AG10803 (cell line): Measurements from ENCODE around the gene RAET1G.
"Not testable (repeated sequence)": the region's sequence is repeated elsewhere in the genome, so short reads cannot be mapped to it uniquely, and the experiment has no call there.

Source experiments
- DNase-seq: peaks from one replicate; pipeline ENCODE4 v3.0.0; 2010; ENCODE audit warnings: low read depth
- H3K4me3 ChIP-seq: 2 replicates; pipeline ENCODE4 v1.5.1; 2011; ENCODE audit warnings: mild to moderate bottlenecking, low read length, control low read depth
- TF ChIP-seq, protein P1 (sequence below): conservative IDR thresholded peaks from 2 replicates; pipeline ENCODE4 v1.5.1; 2011; ENCODE audit warnings: mild to moderate bottlenecking, low read length, control low read depth, inconsistent platforms

The RAET1G gene

DNA sequence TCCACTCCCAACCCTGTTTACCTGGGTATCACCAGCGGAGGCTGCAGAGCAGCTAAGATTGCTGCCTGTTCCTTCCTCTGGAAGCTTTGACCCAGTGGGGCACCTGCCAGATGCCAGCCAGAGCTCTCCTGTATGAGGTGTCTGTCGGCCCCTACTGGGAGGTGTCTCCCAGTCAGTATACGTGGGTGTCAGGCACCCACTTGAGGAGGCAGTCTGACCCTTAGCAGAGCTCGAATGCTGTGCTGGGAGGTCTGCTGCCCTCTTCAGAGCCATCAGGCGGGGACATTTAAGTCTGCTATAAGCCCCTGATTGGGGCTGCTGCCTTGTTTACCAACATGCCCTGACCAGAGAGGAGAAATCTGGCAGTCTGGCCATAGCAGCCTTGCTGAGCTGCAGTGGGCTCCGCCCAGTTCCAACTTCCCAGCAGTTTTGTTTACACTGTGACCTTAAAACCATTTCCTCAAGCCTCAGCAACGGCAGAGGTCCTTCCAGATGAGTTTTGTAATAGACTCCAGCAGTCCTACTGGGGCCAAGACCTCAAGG, 27.8 kb downstream of the RAET1G start:
- no peak overlapping the region for H3K4me3 ChIP-seq
- DNase-seq = peak; percentile 92
- TF ChIP-seq, protein P1, sequence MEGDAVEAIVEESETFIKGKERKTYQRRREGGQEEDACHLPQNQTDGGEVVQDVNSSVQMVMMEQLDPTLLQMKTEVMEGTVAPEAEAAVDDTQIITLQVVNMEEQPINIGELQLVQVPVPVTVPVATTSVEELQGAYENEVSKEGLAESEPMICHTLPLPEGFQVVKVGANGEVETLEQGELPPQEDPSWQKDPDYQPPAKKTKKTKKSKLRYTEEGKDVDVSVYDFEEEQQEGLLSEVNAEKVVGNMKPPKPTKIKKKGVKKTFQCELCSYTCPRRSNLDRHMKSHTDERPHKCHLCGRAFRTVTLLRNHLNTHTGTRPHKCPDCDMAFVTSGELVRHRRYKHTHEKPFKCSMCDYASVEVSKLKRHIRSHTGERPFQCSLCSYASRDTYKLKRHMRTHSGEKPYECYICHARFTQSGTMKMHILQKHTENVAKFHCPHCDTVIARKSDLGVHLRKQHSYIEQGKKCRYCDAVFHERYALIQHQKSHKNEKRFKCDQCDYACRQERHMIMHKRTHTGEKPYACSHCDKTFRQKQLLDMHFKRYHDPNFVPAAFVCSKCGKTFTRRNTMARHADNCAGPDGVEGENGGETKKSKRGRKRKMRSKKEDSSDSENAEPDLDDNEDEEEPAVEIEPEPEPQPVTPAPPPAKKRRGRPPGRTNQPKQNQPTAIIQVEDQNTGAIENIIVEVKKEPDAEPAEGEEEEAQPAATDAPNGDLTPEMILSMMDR = no peak

DNA sequence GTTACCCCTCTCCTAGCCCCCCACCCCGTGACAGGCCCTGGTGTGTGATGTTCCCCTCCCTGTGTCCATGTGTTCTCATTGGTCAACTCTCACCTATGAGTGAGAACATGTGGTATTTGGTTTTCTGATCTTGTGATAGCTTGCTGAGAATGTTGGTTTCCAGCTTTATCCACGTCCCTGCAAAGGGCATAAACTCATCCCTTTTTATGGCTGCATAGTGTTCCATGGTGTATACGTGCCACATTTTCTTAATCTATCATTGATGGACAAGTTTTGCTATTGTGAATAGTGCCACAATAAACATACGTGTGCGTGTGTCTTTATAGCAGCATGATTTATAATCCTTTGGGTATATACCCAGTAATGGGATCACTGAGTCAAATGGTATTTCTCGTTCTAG, 31.1 kb downstream of the RAET1G start:
- not testable (repeated sequence) for DNase-seq, H3K4me3 ChIP-seq

DNA sequence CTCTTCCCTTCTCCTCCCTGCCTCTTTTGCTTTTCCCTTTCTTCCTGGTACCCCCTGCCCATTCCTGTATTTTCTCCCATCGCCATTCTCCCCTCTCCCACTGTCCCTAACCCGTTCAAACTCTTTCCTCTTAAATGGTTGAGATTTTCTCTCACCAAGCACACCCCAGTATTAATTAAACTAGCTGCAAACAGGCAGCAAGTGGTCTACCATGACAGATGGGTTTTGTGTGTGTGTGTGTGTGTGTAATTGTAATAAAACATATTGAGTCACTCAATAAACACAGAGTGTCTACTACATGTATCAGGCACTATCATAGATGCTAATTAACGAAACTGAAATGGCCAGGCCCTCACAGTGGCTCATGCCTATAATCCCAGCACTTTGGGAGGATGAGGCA, 31.7 kb downstream of the RAET1G start:
- no peak for DNase-seq
- no peak overlapping the region for H3K4me3 ChIP-seq
- TF ChIP-seq, protein P1 = no peak

DNA sequence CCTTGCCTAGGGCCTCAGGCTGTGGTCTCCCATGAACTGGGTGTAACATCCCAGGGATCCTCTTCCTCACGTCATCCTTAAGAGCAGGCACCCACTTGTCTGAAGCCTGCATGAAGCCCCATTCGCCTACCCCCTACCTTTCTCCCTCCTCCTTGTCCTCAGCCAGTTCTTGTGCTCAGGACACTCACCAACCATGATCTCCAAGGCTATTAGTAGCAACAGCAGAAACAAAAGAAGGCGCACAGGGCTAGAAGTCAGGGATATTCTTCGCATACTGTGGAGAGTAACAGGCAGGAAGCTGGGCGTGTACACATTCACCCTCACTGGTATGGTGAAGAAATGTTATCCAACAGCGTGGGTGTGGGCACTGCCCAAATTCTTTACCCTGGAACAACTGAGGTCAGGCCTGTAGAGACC, 32.3 kb downstream of the RAET1G start:
- peak; percentile 39 for DNase-seq
- no peak overlapping the region for H3K4me3 ChIP-seq
- TF ChIP-seq, protein P1 = no peak

DNA sequence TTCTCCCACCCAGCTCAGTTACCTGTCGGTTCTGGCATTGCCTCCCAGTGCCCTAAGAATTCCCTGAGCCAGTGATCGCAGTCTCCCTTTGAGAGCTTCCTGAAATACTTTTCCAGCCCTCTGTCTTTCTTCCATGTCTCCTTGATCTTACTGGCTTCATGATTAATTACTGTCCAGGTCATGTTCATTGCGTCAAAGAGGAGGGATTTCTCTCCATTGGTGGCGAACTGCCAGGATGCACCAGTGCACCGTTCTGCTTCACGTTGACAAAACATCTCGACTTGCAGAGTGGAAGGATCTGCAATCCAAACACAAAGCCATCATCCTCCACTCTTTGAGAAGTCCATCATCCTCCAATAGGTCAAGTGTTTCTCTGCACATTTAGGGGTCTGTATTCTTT, 33.6 kb downstream of the RAET1G start:
- no peak overlapping the region for H3K4me3 ChIP-seq
- DNase-seq = no peak
- TF ChIP-seq, protein P1 = no peak

DNA sequence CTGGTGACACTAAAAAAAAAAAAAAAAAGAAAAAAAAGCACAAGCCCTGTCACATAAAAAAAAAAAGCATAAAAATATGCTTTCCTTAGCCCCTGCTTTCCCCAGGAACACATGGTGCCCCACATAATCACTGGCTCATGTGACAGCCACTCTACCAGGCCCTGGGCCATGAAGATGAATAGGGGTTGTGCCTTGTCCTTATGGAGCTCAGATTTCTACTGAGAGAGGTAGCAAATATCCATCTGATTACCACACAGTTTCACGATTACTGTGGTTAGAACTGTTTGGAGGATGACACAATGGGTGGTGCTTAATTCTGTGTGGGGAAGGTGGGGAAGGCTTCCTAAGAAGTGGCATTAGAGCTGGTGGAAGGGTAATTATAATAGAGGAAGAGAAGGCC, 34.3 kb downstream of the RAET1G start:
- TF ChIP-seq, protein P1 = no peak
- no peak overlapping the region for H3K4me3 ChIP-seq
- DNase-seq = peak; percentile 79

DNA sequence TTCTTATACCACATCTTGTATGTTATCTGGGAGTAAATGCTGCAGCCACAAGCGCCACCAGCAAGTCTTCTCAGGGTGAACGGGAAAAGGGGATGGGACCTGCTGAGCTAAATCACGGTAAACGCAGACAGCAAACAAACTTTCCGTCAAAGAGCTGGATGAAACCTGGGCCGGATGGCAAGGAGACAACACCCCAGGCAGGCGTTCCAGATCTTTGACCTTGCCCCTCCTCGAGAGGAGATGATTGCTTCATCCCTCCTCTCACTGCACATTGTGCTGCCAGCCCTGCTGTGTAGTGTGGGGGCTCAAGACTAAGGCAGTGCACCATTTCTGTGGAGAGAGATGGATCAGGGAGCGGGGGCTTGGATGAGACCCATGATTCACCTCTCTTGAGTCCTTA, 34.8 kb downstream of the RAET1G start:
- TF ChIP-seq, protein P1 = no peak
- no peak overlapping the region for H3K4me3 ChIP-seq
- no peak for DNase-seq

DNA sequence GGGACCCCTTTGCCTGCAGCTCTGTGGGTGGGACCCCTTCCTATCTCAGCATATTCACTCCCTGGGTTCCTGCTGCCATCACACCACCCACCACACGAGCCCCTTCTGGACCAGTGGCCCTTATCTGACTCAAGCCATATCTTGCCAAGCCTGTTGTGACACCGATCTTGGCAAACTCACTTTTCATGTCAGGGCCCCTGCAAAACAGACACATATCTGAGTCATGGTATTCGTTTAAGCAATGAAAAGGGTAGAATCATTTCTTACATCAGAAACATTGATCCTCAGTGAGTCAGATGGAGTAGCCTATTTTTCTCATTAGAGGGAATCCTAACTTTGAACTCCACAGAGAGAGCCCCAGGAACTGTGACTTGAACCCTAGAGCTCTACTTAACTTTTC, 35.6 kb downstream of the RAET1G start:
- DNase-seq = peak; percentile 91
- TF ChIP-seq, protein P1 = no peak
- H3K4me3 ChIP-seq = no peak overlapping the region
